ENCODE measurements around the gene CCDC6.
"Not testable (repeated sequence)": the region's sequence is repeated elsewhere in the genome, so short reads cannot be mapped to it uniquely, and the experiment has no call there.

Gene CCDC6

DNA sequence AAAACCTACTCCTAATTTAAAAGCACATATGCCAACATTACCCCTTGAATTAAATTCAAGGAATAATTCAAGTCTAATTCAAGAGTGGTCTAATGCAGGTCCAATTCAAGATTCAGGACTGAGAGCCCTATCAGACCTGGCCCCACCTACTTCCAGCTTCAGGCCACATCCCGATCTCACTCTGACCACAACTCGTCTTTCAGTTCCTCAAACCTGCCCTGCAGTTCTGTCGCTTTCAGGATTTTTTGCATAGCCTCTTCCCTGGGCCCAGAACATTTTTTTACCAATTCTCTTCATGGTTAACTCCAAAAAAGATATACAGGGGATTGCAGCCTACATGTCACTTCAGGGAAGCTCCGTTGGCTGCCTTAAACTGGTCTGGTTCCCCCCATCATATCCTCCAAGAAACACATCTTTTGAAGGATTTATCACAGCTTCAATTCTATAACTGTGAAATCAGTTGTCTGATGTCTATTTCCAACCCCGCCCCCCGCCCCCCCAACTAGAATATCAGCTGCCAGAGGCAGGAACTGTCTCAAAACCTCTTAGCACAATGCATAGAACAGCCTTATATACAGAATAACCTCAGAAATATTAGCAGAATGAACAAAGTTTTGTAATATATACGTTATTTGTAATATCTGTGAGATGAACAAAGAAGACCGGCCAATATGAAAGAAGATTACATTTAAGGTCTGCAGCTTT, 20.8 kb downstream of the CCDC6 start:
- no peaks in the 10 kb centered on the region for H3K27me3 ChIP-seq (replicated peaks in 2 of 5; ENCODE audit: control insufficient read depth in 4 of 5, insufficient read depth in 5 of 5, low read length in 4 of 5)
- H3K4me1 ChIP-seq (ENCODE audit: control extremely low read depth in 1 of 4, control insufficient read depth in 4 of 4, insufficient read depth in 4 of 4, low read length in 3 of 4): peaks cover 23 to 80% (median 49%) of the 10 kb centered on the region in 4 experiments
- H3K9me3 ChIP-seq (ENCODE audit: control extremely low read depth in 1 of 5, control insufficient read depth in 4 of 5, insufficient read depth in 2 of 5, low read depth in 1 of 5, low read length in 4 of 5): no peaks in the 10 kb centered on the region
- peak; percentile 78 to 93 (median 88) for DNase-seq
- peak overlapping the region in 1 of 2 experiments; percentile 52 for H3K27ac ChIP-seq (ENCODE audit: insufficient read depth in 1 of 2, low read depth in 1 of 2, low read length in 2 of 2, poor library complexity in 1 of 2, severe bottlenecking in 2 of 2)
- peak overlapping the region in 5 of 7 experiments; percentile 6 to 66 (median 36) for H3K4me3 ChIP-seq (ENCODE audit: control insufficient read depth in 1 of 7, extremely low read depth in 1 of 7, insufficient read depth in 4 of 7, low read depth in 2 of 7, low read length in 6 of 7)
- H3K36me3 ChIP-seq (ENCODE audit: control insufficient read depth in 4 of 4, insufficient read depth in 4 of 4, low read length in 3 of 4): peaks cover 0 to 25% (median 6%) of the 10 kb centered on the region in 4 experiments
- ChIA-PET POLR2A (interaction anchor here (0.8 kb wide), 1 partner anchor 16 kb away, joined by 5 read pairs; no protein-coding TSS in a partner anchor), CTCF (interaction anchor here (0.7 to 1.7 kb wide), 6 partner anchors 12 to 57 kb away, joined by 3 to 8 read pairs (median 3); no protein-coding TSS in a partner anchor)
- WGBS (ENCODE audit: insufficient coverage): 21% methylated on average over 6 of the region's 8 CpGs

DNA sequence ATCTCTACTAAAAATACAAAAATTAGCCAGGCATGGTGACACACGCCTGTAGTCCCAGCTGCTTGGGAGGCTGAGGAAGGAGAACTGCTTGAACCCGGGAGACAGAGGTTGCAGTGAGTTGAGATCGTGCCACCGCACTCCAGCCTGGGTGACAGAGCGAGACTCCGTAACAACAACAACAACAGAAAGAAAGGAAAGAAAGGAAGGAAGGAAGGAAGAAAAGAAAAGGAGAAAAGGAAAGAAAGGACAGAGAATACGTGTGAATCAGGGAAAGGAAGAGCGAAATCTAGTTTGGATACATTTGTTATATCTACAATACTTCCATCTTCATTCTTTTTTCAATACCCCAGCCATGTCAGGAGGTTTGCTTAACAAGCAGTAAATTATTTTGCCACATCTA, 21.5 kb downstream of the CCDC6 start:
- peak overlapping the region in 3 of 7 experiments; percentile 6 to 66 (median 13) for H3K4me3 ChIP-seq (ENCODE audit: control insufficient read depth in 1 of 7, extremely low read depth in 1 of 7, insufficient read depth in 4 of 7, low read depth in 2 of 7, low read length in 6 of 7)
- POLR2A ChIA-PET; H3K9me3 ChIP-seq (ENCODE audit: control extremely low read depth in 1 of 5, control insufficient read depth in 4 of 5, insufficient read depth in 2 of 5, low read depth in 1 of 5, low read length in 4 of 5); DNase-seq; H3K27ac ChIP-seq (ENCODE audit: insufficient read depth in 1 of 2, low read depth in 1 of 2, low read length in 2 of 2, poor library complexity in 1 of 2, severe bottlenecking in 2 of 2); H3K27me3 ChIP-seq (replicated peaks in 2 of 5; ENCODE audit: control insufficient read depth in 4 of 5, insufficient read depth in 5 of 5, low read length in 4 of 5): not testable (repeated sequence)
- CTCF ChIA-PET: interaction anchor here (1.2 to 1.7 kb wide), 3 partner anchors 11 to 56 kb away, joined by 3 to 8 read pairs (median 7); no protein-coding TSS in a partner anchor
- peaks cover 23 to 79% (median 49%) of the 10 kb centered on the region in 4 experiments for H3K4me1 ChIP-seq (ENCODE audit: control extremely low read depth in 1 of 4, control insufficient read depth in 4 of 4, insufficient read depth in 4 of 4, low read length in 3 of 4)
- WGBS (ENCODE audit: insufficient coverage): 100% methylated on average over 3 of the region's 8 CpGs
- H3K36me3 ChIP-seq (ENCODE audit: control insufficient read depth in 4 of 4, insufficient read depth in 4 of 4, low read length in 3 of 4): peaks cover 0 to 21% (median 3%) of the 10 kb centered on the region in 4 experiments

DNA sequence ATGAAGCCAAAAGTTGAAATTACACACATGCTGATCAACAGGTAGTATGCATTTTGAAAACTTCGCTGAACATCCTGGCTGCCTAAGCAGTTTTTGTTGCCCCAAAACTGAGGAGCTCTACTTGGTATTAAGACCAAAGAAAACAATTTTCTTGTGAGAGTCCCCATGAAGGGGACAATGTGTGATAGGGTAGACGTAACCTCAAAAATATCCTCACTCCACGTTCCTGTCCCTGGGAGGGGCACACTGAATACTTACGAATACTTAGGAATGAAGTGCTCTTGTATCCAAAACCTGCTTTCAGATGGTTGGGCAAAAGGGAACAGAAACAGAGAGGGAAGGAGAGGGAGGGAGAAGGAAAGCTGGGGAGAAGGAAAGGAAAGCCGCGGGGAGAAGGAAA, 24.7 kb downstream of the CCDC6 start:
- H3K27me3 ChIP-seq (replicated peaks in 2 of 5; ENCODE audit: control insufficient read depth in 4 of 5, insufficient read depth in 5 of 5, low read length in 4 of 5): no peaks in the 10 kb centered on the region
- POLR2A ChIA-PET: no interaction called here

DNA sequence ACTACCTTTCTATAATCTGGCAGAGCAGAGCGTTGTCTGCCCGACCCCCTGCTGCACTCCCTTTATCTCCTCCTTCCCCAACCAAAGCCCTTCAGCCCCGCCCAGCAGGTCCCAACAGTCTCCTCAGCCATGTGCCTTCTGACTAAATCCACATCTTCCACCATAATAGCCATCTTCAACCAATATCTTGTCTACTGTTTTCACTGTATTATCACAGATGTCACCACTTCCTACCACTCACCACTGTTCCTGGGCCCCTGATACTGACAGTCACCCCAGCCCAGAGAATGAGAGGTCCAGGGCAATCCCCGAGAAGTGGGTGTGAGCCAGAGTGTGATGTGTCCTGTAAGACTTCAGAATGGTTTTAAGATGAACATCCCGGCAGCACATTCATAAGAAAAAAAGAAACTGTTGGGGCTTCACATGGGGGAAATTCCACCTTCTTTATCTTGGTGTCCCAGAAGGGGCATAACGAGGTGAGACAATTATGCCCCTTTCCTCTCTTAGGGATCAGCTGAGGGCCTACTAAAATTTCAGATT, 25.3 kb downstream of the CCDC6 start:
- ChIA-PET POLR2A (no interaction called here), CTCF (no interaction called here)
- WGBS (ENCODE audit: insufficient coverage): 80% methylated on average over 4 of the region's 6 CpGs
- H3K36me3 ChIP-seq (ENCODE audit: control insufficient read depth in 4 of 4, insufficient read depth in 4 of 4, low read length in 3 of 4): peaks cover 0 to 6% (median 0%) of the 10 kb centered on the region in 4 experiments
- H3K27ac ChIP-seq (ENCODE audit: insufficient read depth in 1 of 2, low read depth in 1 of 2, low read length in 2 of 2, poor library complexity in 1 of 2, severe bottlenecking in 2 of 2): peak overlapping the region in 1 of 2 experiments; percentile 59
- peak in 2 of 3 donors; percentile 56 to 72 for DNase-seq
- peaks cover 0 to 1% (median 0%) of the 10 kb centered on the region in 5 experiments for H3K9me3 ChIP-seq (ENCODE audit: control extremely low read depth in 1 of 5, control insufficient read depth in 4 of 5, insufficient read depth in 2 of 5, low read depth in 1 of 5, low read length in 4 of 5)
- H3K27me3 ChIP-seq (replicated peaks in 2 of 5; ENCODE audit: control insufficient read depth in 4 of 5, insufficient read depth in 5 of 5, low read length in 4 of 5): no peaks in the 10 kb centered on the region
- peaks cover 10 to 49% (median 30%) of the 10 kb centered on the region in 4 experiments for H3K4me1 ChIP-seq (ENCODE audit: control extremely low read depth in 1 of 4, control insufficient read depth in 4 of 4, insufficient read depth in 4 of 4, low read length in 3 of 4)
- H3K4me3 ChIP-seq (ENCODE audit: control insufficient read depth in 1 of 7, extremely low read depth in 1 of 7, insufficient read depth in 4 of 7, low read depth in 2 of 7, low read length in 6 of 7): no peak overlapping the region

More for the DNA sequence above, 24.7 kb downstream of the CCDC6 start:
- no peak overlapping the region for H3K27ac ChIP-seq (ENCODE audit: insufficient read depth in 1 of 2, low read depth in 1 of 2, low read length in 2 of 2, poor library complexity in 1 of 2, severe bottlenecking in 2 of 2)
- no peak overlapping the region for H3K4me3 ChIP-seq (ENCODE audit: control insufficient read depth in 1 of 7, extremely low read depth in 1 of 7, insufficient read depth in 4 of 7, low read depth in 2 of 7, low read length in 6 of 7)
- CTCF ChIA-PET: no interaction called here
- peaks cover 0 to 1% (median 0%) of the 10 kb centered on the region in 5 experiments for H3K9me3 ChIP-seq (ENCODE audit: control extremely low read depth in 1 of 5, control insufficient read depth in 4 of 5, insufficient read depth in 2 of 5, low read depth in 1 of 5, low read length in 4 of 5)
- H3K36me3 ChIP-seq (ENCODE audit: control insufficient read depth in 4 of 4, insufficient read depth in 4 of 4, low read length in 3 of 4): peaks cover 0 to 6% (median 0%) of the 10 kb centered on the region in 4 experiments
- H3K4me1 ChIP-seq (ENCODE audit: control extremely low read depth in 1 of 4, control insufficient read depth in 4 of 4, insufficient read depth in 4 of 4, low read length in 3 of 4): peaks cover 16 to 55% (median 36%) of the 10 kb centered on the region in 4 experiments
- WGBS (ENCODE audit: insufficient coverage): 84% methylated on average over 3 of the region's 6 CpGs
- DNase-seq: peak in 1 of 3 donors; percentile 50

DNA sequence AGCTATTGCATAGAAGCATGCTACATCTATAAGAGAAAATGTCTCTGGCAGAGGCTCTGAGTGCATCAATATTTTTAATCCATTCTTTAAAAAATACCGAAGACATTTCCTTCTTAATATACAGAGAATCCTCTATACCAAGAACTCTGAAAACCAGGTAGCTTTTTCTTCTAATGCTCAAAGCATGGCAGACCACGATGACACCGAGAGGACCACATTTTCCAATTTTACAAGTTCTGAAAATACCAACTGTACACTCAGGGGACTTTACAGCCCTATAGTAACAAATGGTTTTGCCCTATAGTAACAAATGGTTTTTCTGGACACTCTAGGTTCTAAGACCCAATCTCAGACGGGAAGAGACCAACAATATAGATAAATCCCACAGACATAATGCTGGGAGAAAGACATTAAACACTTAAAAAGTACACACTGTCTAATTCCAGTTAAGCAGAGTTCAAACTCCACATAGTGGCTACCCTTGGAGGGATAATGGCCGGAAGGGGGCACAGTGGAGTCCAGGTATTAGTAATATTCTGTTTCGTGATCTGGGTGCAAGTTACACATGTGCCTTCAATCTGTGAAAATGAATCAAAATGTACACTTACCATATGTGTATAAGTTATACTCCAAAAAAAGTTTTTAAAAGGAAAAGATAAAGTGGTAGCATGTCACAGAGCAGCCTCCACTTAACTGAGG, 26.2 kb downstream of the CCDC6 start:
- H3K27ac ChIP-seq (ENCODE audit: insufficient read depth in 1 of 2, low read depth in 1 of 2, low read length in 2 of 2, poor library complexity in 1 of 2, severe bottlenecking in 2 of 2): no peak overlapping the region
- WGBS (ENCODE audit: insufficient coverage): no CpG with 5 or more reads among the region's 6 CpGs
- peaks cover 0 to 1% (median 0%) of the 10 kb centered on the region in 5 experiments for H3K9me3 ChIP-seq (ENCODE audit: control extremely low read depth in 1 of 5, control insufficient read depth in 4 of 5, insufficient read depth in 2 of 5, low read depth in 1 of 5, low read length in 4 of 5)
- CTCF ChIA-PET: interaction anchor here (1.0 to 1.8 kb wide), 3 partner anchors 10 to 28 kb away, joined by 3 to 10 read pairs (median 7); no protein-coding TSS in a partner anchor
- no peak for DNase-seq
- peaks cover 2 to 41% (median 22%) of the 10 kb centered on the region in 4 experiments for H3K4me1 ChIP-seq (ENCODE audit: control extremely low read depth in 1 of 4, control insufficient read depth in 4 of 4, insufficient read depth in 4 of 4, low read length in 3 of 4)
- no peak overlapping the region for H3K4me3 ChIP-seq (ENCODE audit: control insufficient read depth in 1 of 7, extremely low read depth in 1 of 7, insufficient read depth in 4 of 7, low read depth in 2 of 7, low read length in 6 of 7)
- POLR2A ChIA-PET: interaction anchor here (0.7 to 1.0 kb wide), 2 partner anchors 26 to 32 kb away, joined by 3 to 4 read pairs; partner anchors contain the start of gene CCDC6
- H3K36me3 ChIP-seq (ENCODE audit: control insufficient read depth in 4 of 4, insufficient read depth in 4 of 4, low read length in 3 of 4): peaks cover 0 to 6% (median 0%) of the 10 kb centered on the region in 4 experiments
- no peaks in the 10 kb centered on the region for H3K27me3 ChIP-seq (replicated peaks in 2 of 5; ENCODE audit: control insufficient read depth in 4 of 5, insufficient read depth in 5 of 5, low read length in 4 of 5)

DNA sequence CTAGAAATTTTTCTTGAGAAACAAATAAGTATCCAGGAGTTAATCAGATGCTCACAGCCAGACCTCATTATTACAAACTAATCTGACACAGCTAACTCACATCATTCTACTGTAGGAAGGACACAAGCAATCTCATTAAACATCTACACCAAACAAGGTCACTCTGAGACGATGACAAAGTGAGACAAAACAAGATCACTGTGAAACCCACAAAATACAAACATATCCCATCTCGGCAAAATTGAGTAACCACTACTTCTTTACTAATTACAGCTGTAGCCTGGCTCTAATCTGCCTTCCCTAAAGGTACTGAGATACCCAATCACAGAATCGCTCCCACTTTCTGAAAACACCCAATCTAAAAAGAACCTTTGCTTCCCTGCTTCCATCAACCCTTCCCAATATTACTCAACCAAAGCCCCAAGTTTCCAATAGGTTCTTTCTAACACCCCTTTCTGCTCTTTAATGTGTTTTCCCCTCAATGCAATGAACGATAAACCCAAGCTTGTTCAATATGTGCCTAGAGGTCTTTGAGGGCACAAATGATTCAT, 26.9 kb downstream of the CCDC6 start:
- DNase-seq: no peak
- H3K4me1 ChIP-seq (ENCODE audit: control extremely low read depth in 1 of 4, control insufficient read depth in 4 of 4, insufficient read depth in 4 of 4, low read length in 3 of 4): peaks cover 0 to 34% (median 16%) of the 10 kb centered on the region in 4 experiments
- H3K36me3 ChIP-seq (ENCODE audit: control insufficient read depth in 4 of 4, insufficient read depth in 4 of 4, low read length in 3 of 4): peaks cover 0 to 6% (median 0%) of the 10 kb centered on the region in 4 experiments
- H3K4me3 ChIP-seq (ENCODE audit: control insufficient read depth in 1 of 7, extremely low read depth in 1 of 7, insufficient read depth in 4 of 7, low read depth in 2 of 7, low read length in 6 of 7): no peak overlapping the region
- peaks cover 0 to 1% (median 0%) of the 10 kb centered on the region in 5 experiments for H3K9me3 ChIP-seq (ENCODE audit: control extremely low read depth in 1 of 5, control insufficient read depth in 4 of 5, insufficient read depth in 2 of 5, low read depth in 1 of 5, low read length in 4 of 5)
- WGBS (ENCODE audit: insufficient coverage): 97% methylated on average over 3 of the region's 4 CpGs
- CTCF ChIA-PET: interaction anchor here (1.0 to 1.8 kb wide), 3 partner anchors 9 to 29 kb away, joined by 3 to 10 read pairs (median 7); no protein-coding TSS in a partner anchor
- H3K27me3 ChIP-seq (replicated peaks in 2 of 5; ENCODE audit: control insufficient read depth in 4 of 5, insufficient read depth in 5 of 5, low read length in 4 of 5): no peaks in the 10 kb centered on the region
- no peak overlapping the region for H3K27ac ChIP-seq (ENCODE audit: insufficient read depth in 1 of 2, low read depth in 1 of 2, low read length in 2 of 2, poor library complexity in 1 of 2, severe bottlenecking in 2 of 2)
- POLR2A ChIA-PET: interaction anchor here (0.7 to 1.0 kb wide), 2 partner anchors 27 to 31 kb away, joined by 3 to 4 read pairs; partner anchors contain the start of gene CCDC6
